Endothelial cell of umbilical vein (primary cell): ENCODE measurements around the gene CHN2. TPM values are rescaled to one million over a fixed set of nuclear protein-coding genes. Genes with fewer than 3 reads are reported as not detected.

Experiments
- BruUV-seq: library from RNA; stranded (reverse); fragments of 400-500 nt; replicated peaks from 2 replicates; lab custom pipeline; 2021; lab: Mats Ljungman, UMichigan
- CTCF ChIA-PET: fragments of 300-600, 350-600 bp; sonication (Branson Sonifier 250); formaldehyde crosslinking; loops from one replicate; lab custom pipeline; 2021; ENCODE audit warnings: antibody characterized with exemption, inconsistent platforms; lab: Charles Lee
- POLR2A ChIA-PET: fragments of 300-600, 350-600 bp; sonication (Branson Sonifier 250); formaldehyde crosslinking; loops from one replicate; lab custom pipeline; 2021; ENCODE audit warnings: antibody characterized with exemption, inconsistent platforms; lab: Charles Lee
- DNase-seq: peaks from one replicate; pipeline ENCODE4 v3.0.0-alpha.2; 2011; ENCODE audit warnings: low read depth, low spot score
- FAIRE-seq: peaks from 2 replicates; lab custom pipeline; 2011; peaks lifted over from hg19 to GRCh38; lab: Jason Lieb, UNC
- H2AFZ ChIP-seq: 2 replicates; pipeline ENCODE4 v1.6.0; 2012; ENCODE audit warnings: low read depth, low read length, control low read depth, inconsistent platforms
- H3K27ac ChIP-seq: 2 replicates; pipeline ENCODE4 v1.5.1; 2011; ENCODE audit warnings: low read depth, mild to moderate bottlenecking, control low read depth, low read length, moderate library complexity; ENCODE audit not compliant: insufficient read depth
- H3K27me3 ChIP-seq, 2 experiments: 2 replicates each; pipeline versions ENCODE4 v1.6.0 to v1.6.1; 2011; ENCODE audit warnings: low read length in 2 of 2, mixed read lengths in 1 of 2; ENCODE audit not compliant: control insufficient read depth in 2 of 2, insufficient read depth in 2 of 2
- H3K36me3 ChIP-seq, 2 experiments: 2 replicates in 1 of 2; 3 replicates in 1 of 2; pipeline ENCODE4 v1.5.1; 2011; ENCODE audit warnings: low read length in 2 of 2, mild to moderate bottlenecking in 1 of 2, moderate library complexity in 1 of 2; ENCODE audit not compliant: control insufficient read depth in 2 of 2, insufficient read depth in 2 of 2; ENCODE audit errors: extremely low read depth in 1 of 2
- H3K4me1 ChIP-seq: 3 replicates; pipeline ENCODE4 v1.5.1; 2011; ENCODE audit warnings: mild to moderate bottlenecking, low read length; ENCODE audit not compliant: control insufficient read depth, insufficient read depth; ENCODE audit errors: extremely low read depth
- H3K4me2 ChIP-seq: 2 replicates; pipeline ENCODE4 v1.6.1; 2011; ENCODE audit warnings: low read length, control low read depth, mixed read lengths; ENCODE audit not compliant: insufficient read depth
- H3K4me3 ChIP-seq, 3 experiments: fragments of 200-600 bp in 1 of 3; sonication (generic), shearing (Covaris generic) in 1 of 3; replicated peaks in 1 of 3; 2 replicates each; pipeline ENCODE4 v1.5.1; 2011 to 2016; ENCODE audit warnings: control low read depth in 3 of 3, low read length in 3 of 3, mild to moderate bottlenecking in 2 of 3, inconsistent platforms in 1 of 3, low read depth in 1 of 3, moderate library complexity in 1 of 3; ENCODE audit not compliant: insufficient read depth in 1 of 3
- H3K79me2 ChIP-seq: 2 replicates; pipeline ENCODE4 v1.6.0; 2012; ENCODE audit warnings: low read length, inconsistent platforms; ENCODE audit not compliant: control insufficient read depth, insufficient read depth
- H3K9ac ChIP-seq: replicated peaks from 2 replicates; pipeline ENCODE3; 2011; ENCODE audit warnings: low read length, control low read depth; ENCODE audit not compliant: insufficient read depth; ENCODE audit errors: extremely low read depth
- H3K9me1 ChIP-seq: replicated peaks from 3 replicates; pipeline ENCODE4 v1.6.0; 2011; ENCODE audit warnings: mild to moderate bottlenecking, low read length; ENCODE audit not compliant: control insufficient read depth, insufficient read depth; ENCODE audit errors: extremely low read depth
- H3K9me3 ChIP-seq: replicated peaks from 2 replicates; pipeline ENCODE4 v1.5.1; 2012; ENCODE audit warnings: low read length, inconsistent platforms; ENCODE audit not compliant: control insufficient read depth, insufficient read depth
- H4K20me1 ChIP-seq: replicated peaks from 2 replicates; pipeline ENCODE3; 2011; ENCODE audit warnings: mild to moderate bottlenecking, low read length; ENCODE audit not compliant: control insufficient read depth, insufficient read depth; ENCODE audit errors: extremely low read depth
- CTCF ChIP-seq, 2 donors: IDR thresholded peaks; 1 replicate in 1 of 2; 2 replicates in 1 of 2; pipeline ENCODE4 v1.5.1; 2011; ENCODE audit warnings: low read length in 2 of 2, mild to moderate bottlenecking in 2 of 2, moderate library complexity in 2 of 2, control low read depth in 1 of 2, inconsistent platforms in 1 of 2, low read depth in 1 of 2; ENCODE audit not compliant: insufficient read depth in 1 of 2; ENCODE audit errors: extremely low read depth in 1 of 2
- EZH2 ChIP-seq: IDR thresholded peaks from 2 replicates; pipeline ENCODE4 v1.6.1; 2012; ENCODE audit warnings: borderline replicate concordance, low read depth, mild to moderate bottlenecking, moderate library complexity, low read length, inconsistent platforms; ENCODE audit not compliant: severe bottlenecking
- FOS ChIP-seq: IDR thresholded peaks from 2 replicates; pipeline ENCODE4 v1.6.1; 2011; ENCODE audit warnings: mild to moderate bottlenecking, low read length, moderate library complexity, borderline replicate concordance; ENCODE audit not compliant: insufficient read depth
- GATA2 ChIP-seq: IDR thresholded peaks from 2 replicates; pipeline ENCODE4 v1.7.0; 2011; ENCODE audit warnings: low read depth, mild to moderate bottlenecking, moderate library complexity, mixed read lengths, low read length; ENCODE audit not compliant: insufficient read length, insufficient read depth
- JUN ChIP-seq: IDR thresholded peaks from 2 replicates; pipeline ENCODE4 v1.6.1; 2011; ENCODE audit warnings: borderline replicate concordance, low read depth; ENCODE audit not compliant: insufficient read length, insufficient read depth
- MAX ChIP-seq: IDR thresholded peaks from 2 replicates; pipeline ENCODE4 v1.6.1; 2011; ENCODE audit not compliant: insufficient read depth, insufficient read length
- MYC ChIP-seq: IDR thresholded peaks from one replicate; pipeline ENCODE4 v1.6.1; 2011; ENCODE audit warnings: mild to moderate bottlenecking, low read depth, low read length
- POLR2A ChIP-seq: IDR thresholded peaks from 2 replicates; pipeline ENCODE4 v1.6.1; 2012; ENCODE audit warnings: low read depth, mild to moderate bottlenecking, control low read depth, low read length
- POLR2AphosphoS5 ChIP-seq: IDR thresholded peaks from 2 replicates; pipeline ENCODE4 v1.6.1; 2012; ENCODE audit warnings: low read depth, mild to moderate bottlenecking, control low read depth, low read length, moderate library complexity; ENCODE audit not compliant: insufficient read depth
- dilution Hi-C: fragments of 300-500 bp; cut with MboI; formaldehyde crosslinking; loops from one replicate; pipeline ENCODE4 v1.15.0; 2019; ENCODE audit warnings: low sequenced_read_pairs; ENCODE audit not compliant: extremely low pct_ligation_motif_present
- intact Hi-C: fragments of 100-400 bp; cut with micrococcal nuclease; formaldehyde crosslinking; loops from one replicate; pipeline ENCODE4 v1.10.0; 2022
- polyA plus RNA-seq, 4 experiments: library from polyadenylated mRNA; depleted of rRNA in 3 of 4; stranded (reverse) in 3 of 4; unstranded in 1 of 4; fragments of >200 nt; gene quantifications; 2 replicates each; pipeline versions ENCODE4 v1.2.1 to v1.2.3, GENCODE V29; 2011 to 2012; ENCODE audit warnings: missing spikeins in 1 of 4
- total RNA-seq: library from RNA; stranded (reverse); gene quantifications from 2 replicates; pipeline ENCODE4 v1.2.3, GENCODE V29; 2021

Gene CHN2
- total and polyA plus RNA-seq, 2 donors (not counting 3 experiments of a cell fraction or from before 2014, with no cell fraction given): 1.4 to 5.0 TPM

GRCh38 chr7:29360633-29361625 lies 166.4 kb downstream of the CHN2 start:
- dilution Hi-C loops: no loop called here
- Histone ChIP-seq H3K27ac (no peak overlapping the region), H3K27me3 (peaks cover 0 to 2% of the 10 kb centered on the region in 2 experiments), H3K9ac (no peak overlapping the region), H3K4me1 (no peaks in the 10 kb centered on the region), H3K4me2 (no peak overlapping the region), H3K36me3 (no peaks in the 10 kb centered on the region), H4K20me1 (no peaks in the 10 kb centered on the region), H3K79me2 (no peaks in the 10 kb centered on the region), H2AFZ (no peak overlapping the region), H3K4me3 (no peak overlapping the region), H3K9me3 (no peaks in the 10 kb centered on the region), H3K9me1 (no peaks in the 10 kb centered on the region)
- CTCF ChIA-PET: interaction anchor here (0.8 kb wide), 1 partner anchor 10 kb away, joined by 3 read pairs; no protein-coding TSS in a partner anchor
- intact Hi-C loops: no loop called here
- no TSS peak for BruUV-seq
- no peak for FAIRE-seq
- no peak for TF ChIP-seq GATA2
- TF ChIP-seq POLR2A: no peak
- no peak for TF ChIP-seq POLR2AphosphoS5
- TF ChIP-seq JUN: no peak
- no peak for TF ChIP-seq EZH2
- TF ChIP-seq FOS: no peak
- TF ChIP-seq MYC: no peak
- no peak for TF ChIP-seq CTCF (IDR thresholded peaks at IDR 0.05; ENCODE audit: extremely low read depth in 1 of 2, insufficient read depth in 1 of 2, low read depth in 1 of 2, low read length in 2 of 2)
- TF ChIP-seq MAX: no peak
- no peak for DNase-seq
- POLR2A ChIA-PET: no interaction called here
